HG03520 (cell line): Measurements from ENCODE around the gene IMPDH1.

ENCODE experiments used
- ATAC-seq: cut with Tn5 transposase; IDR thresholded peaks from one replicate; pipeline ENCODE4 v1.9.1; 2021; ENCODE audit warnings: mild to moderate bottlenecking, moderate library complexity; ENCODE audit not compliant: unreplicated experiment

IMPDH1 gene

DNA sequence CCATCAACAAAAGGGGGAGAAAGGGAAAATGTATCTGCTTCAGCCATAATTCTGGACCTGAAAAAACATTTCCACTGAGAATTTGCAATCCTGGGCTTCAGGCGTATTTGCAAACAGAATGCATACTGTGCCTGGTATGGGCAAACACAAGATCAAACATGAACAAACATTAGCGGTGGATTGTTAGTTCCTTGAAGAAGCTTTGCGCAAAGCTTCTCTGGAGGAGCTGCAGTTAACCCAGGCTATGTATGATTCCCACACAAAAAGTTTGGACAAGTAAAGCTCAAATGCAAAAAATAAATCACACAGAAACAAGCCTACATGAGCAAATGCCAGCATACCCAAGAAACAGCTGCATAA is 25.5 kb upstream of the IMPDH1 start:
- no peak for ATAC-seq

DNA sequence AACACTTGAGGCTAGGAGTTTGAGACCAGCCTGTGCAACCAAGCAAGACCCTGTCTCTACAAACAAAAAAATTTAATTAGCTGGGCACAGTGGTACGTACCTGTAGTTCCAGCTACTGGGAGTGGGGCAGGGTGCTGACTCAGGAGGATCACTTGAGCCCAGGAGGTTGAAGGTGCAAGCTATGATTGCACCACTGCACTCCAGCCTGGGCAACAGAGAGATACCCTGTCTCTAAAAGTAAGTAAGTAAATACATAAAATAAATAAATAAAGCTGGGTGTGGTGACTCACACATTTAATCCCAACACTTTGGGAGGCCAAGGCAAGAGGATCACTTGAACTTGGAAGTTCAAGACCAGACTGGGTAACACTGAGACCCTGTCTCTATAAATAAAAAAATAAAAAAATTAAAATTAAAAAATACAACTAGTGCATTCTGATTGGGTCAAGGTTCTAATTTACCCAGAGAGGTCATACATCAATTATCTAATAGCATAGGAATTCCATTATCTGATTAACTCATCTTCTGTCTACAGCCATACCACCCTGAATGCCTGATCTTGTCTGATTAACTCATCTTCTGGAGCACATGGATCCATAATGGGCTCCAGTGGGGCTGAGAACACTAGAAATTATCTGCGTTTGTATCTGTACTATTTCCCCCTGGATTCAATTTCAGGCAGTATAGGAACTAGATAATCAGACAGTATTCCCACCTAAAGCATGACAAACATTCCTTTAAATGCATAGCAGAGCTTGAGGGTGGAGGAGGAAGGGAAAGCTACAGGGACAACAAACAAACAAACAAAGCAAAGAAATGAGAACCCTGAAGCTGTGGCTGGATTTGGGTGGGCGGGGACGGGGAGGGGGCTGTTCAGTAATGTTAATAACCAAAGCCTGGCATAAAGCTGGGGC is 24.9 kb upstream of the IMPDH1 start:
- ATAC-seq, result no peak

GRCh38 chr7:128431754-128432153 is 22.0 kb upstream of the IMPDH1 start:
- no peak for ATAC-seq

DNA sequence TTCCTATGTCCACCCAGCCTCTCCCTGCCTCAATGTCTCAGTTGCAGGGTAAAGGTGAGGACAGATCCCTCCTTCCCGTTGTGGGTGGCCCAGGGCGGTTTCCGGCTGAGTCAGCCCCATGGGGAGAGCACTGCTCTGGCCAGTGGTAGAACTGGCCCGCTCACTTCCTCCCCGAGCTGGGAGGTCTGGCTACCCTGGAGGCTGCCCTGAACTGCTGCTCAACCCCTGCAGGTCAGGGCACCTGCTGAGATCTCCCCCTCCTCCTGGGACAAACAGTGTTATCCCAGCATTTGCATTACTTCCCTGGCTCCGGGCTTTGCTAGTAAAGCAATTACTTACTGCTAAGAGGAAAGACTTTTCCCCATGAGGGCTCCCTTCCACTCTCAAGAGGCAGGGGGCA is 21.4 kb upstream of the IMPDH1 start:
- no peak for ATAC-seq

- ATAC-seq, result no peak
Measured at GRCh38 chr7:128430207-128430606, 20.4 kb upstream of the IMPDH1 start.

DNA sequence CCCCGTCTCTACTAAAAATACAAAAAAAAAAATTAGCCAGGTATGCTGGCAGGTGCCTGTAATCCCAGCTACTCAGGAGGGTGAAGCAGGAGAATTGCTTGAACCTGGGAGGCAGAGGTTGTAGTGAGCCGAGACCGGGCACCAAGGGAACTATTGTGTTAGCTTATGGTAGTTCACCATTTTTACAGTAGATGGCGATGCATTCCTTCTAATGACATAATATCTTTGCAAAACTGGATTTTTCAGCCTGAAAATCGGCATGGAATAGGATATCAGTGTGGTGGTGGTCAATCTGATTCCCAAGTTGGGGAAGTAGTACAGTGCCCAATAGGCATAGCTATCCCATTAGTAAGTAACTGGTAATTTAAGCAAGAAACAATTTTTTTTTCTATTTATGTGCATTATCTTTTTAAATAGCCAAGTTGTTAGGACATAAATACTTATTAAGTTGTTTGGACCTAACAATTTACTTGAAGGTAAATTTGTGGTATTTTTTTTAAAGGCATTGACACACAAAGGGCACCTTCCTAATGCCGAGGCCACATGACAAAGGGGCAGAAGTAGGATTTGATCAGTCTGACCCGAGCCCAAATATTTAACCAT is 17.6 kb upstream of the IMPDH1 start:
- ATAC-seq, result no peak

DNA sequence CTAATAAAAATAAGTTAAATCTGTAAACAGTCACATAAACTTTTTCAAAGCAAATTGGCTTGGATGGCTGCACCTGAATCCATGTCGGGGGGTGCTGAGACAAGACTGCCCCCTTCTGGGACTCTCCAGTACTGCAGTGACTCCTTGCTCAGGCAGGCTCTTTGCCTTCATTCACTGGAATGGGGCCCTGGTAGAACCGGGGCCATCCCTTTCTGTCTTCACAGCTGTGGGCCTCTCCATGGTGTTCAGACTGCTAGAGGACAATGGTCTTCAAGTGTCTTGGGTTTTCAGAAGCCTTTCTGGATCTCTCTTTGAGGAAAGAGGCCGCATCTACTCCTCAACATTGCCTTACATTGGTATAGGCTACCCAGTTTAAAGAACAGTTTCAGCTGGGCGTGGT is 16.1 kb upstream of the IMPDH1 start:
- ATAC-seq, result no peak

DNA sequence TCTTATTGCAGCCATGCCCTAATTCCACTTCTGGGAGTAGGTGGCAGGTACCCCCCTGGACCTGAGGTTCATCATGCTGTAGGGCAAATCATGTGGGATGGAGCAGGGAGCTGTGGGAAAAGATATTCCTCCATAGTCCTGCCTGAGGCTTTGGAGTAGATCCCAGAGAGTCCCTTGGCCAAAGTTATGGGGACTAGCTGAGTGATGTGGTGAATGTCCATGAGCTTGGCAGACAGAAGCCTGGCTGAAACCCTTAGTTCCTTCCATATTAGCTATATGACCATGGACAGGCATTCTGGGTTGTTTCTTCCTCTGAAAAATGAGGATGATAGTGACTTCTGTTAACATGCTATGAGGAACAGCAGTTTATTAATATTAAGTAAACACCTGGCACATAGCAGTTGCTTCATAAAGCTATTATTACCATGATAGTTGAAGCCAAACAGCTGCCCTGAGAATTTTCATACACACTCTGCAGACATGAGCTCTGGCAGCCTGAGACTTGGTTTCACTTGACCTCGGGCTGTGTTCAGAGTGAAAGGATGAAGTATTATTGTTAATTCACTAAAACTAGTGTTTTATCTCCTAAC is 15.0 kb upstream of the IMPDH1 start:
- ATAC-seq, result no peak

DNA sequence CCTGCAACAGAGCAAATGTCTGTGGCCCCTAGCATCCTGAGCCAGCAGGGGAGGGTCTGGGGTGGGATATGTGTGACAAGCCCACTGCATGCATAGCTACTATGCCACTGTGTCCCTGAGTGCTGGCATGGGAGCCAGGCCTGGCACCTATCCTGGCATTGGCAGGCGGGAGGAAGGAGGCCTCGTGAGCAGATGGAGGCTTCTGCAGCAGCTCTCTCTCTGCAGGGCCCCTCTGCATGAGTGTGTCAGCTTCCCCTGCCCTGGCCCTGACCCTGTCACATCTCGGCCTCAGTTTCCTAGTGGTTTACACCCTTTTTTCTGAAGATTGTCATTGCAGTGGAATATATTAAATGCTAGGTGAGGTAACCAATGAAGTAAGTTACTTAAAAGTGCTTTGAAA is 13.1 kb upstream of the IMPDH1 start:
- no peak for ATAC-seq

- no peak for ATAC-seq
Measured at GRCh38 chr7:128422037-128422436, 12.3 kb upstream of the IMPDH1 start.

GRCh38 chr7:128421384-128421783 is 11.6 kb upstream of the IMPDH1 start:
- ATAC-seq, result no peak

DNA sequence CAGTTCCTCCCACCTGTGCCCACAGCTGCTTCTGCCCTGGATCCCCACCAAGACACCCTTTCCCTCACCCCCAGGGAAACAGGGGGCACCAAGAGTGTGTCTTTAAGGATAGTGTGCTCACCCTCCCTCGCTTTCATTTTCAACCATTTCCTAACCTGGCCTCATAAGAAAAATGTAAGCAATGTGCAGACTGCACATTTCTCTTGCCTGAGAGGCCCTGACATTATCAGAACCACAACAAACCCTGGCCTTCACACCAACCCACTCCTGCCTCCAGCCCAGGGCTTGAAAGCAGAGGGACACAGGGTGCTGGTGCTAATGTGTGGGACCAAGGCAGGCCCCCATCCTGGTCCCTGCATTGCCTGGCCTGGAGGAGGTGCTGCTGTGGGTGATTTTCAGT is 11.0 kb upstream of the IMPDH1 start:
- ATAC-seq, result no peak

- ATAC-seq, result no peak
Measured at GRCh38 chr7:128419257-128419656, 9.5 kb upstream of the IMPDH1 start.

DNA sequence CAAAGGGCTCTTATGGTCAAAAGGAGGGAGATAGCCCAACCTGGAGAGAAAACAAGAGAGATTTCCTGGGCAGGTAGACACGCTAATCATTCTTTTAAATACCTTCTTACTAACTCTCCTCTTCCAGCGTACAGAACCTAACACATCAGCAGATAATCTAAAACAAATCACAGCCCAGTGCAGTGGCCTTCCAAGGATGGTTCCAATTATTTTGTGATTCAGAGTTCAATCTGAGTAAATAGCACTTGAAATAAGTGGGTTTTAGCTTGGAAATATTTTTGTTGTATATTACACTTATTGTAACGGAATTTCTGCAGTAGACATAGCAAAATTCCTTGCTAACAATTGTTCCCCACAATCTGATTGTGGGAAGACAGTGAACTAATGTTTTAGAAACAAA is 7.3 kb upstream of the IMPDH1 start:
- no peak for ATAC-seq

GRCh38 chr7:128415217-128415785 is 5.5 kb upstream of the IMPDH1 start:
- no peak for ATAC-seq

- ATAC-seq, result peak; percentile 8
Measured at GRCh38 chr7:128410451-128410753, 620 bp upstream of the IMPDH1 start.

DNA sequence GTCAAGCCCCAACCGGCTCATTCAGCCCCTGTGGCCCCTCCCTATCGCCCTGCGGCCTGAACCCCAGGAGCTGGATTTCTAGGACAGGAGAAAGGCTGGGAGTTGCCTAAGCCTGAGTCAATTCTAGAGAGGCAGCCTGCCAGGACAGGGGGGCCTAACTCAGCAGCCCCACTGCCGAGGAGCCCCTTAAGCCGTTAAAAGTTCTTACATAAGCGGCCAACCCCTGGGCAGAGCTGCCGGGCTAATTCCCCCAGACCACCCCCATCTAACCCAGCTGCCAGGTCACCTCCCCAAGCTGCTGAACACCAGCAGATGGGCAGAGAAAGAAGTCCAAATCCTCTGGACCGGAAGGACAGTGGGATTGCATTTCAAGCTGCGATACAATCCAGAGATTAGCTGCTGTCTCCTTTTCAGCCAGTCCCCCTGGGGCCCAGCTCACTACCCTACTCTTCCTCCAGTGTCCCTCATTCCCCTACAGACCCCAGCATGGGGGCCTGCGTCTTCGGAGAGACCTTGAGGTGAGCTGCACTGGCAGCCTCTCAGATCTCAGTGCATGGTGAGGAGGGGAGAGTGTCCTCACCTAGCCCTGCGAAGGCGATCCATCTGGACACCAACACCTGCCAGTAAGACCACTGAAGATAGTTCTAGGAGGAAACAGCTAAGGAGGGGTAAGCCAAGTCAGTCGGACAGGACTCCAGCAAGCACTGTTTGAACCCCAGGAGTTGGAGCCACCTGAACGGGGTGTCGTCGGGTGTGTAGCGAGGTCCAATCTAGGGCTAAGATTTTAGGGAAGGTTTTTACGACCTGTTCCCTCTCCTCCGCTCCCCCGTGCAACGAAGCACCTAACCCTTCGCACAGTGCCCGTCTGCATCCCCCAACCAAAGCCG is 830 bp downstream of the IMPDH1 start:
- ATAC-seq, result no peak

GRCh38 chr7:128407751-128408708 is 1.8 kb downstream of the IMPDH1 start:
- no peak for ATAC-seq

DNA sequence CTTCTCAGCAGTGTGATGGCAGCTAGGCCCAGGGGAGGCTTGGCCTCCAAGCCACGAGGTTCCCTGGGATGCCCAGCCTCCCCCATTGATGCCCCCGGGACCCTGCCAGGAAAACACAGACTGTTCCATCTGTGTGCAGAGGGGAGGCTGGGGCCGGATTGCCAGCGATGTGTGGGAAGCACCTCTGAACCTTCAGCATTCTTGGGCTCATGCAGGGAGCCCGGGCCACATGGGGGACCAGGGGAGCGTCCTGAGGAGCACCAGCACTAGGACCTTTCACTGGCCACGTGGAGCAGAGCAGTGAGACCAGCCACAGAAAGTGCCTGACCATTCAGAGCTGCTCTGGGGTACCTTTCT is 2.6 kb downstream of the IMPDH1 start:
- no peak for ATAC-seq
